Rectal smooth muscle tissue (tissue), 1 donor: Measurements from ENCODE around the gene GOPC.

Experiments used
- H3K27ac ChIP-seq: one replicate; pipeline ENCODE4 v1.7.0; 2013; ENCODE audit warnings: low read depth, low read length, inconsistent platforms
- H3K27me3 ChIP-seq: one replicate; pipeline ENCODE4 v1.7.0; 2013; ENCODE audit warnings: low read length; ENCODE audit not compliant: control insufficient read depth, insufficient read depth
- H3K36me3 ChIP-seq: one replicate; pipeline ENCODE4 v1.7.0; 2013; ENCODE audit warnings: low read length; ENCODE audit not compliant: control insufficient read depth, insufficient read depth
- H3K4me1 ChIP-seq: one replicate; pipeline ENCODE4 v1.7.0; 2013; ENCODE audit warnings: low read length; ENCODE audit not compliant: control insufficient read depth, insufficient read depth
- H3K4me3 ChIP-seq: one replicate; pipeline ENCODE4 v1.7.0; 2013; ENCODE audit warnings: low read length
- H3K9ac ChIP-seq: one replicate; pipeline ENCODE4 v1.7.0; 2013; ENCODE audit warnings: low read length

Gene GOPC

DNA sequence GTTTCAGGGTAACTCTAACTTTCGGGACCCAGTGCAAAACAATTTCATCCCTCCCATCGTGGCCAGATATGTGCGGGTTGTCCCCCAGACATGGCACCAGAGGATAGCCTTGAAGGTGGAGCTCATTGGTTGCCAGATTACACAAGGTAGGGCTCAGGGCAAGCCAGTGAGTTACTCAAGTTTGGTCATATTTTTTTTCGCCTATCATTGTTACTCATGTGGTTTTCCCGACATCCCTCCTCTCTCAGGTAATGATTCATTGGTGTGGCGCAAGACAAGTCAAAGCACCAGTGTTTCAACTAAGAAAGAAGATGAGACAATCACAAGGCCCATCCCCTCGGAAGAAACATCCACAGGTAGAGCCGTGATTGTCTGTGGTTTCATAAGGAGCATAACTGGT is 61.6 kb downstream of the GOPC start:
- Histone ChIP-seq H3K4me3 (no peak overlapping the region), H3K9ac (no peak overlapping the region), H3K36me3 (no peaks in the 10 kb centered on the region), H3K27me3 (no peaks in the 10 kb centered on the region), H3K27ac (no peak overlapping the region), H3K4me1 (no peaks in the 10 kb centered on the region)

DNA sequence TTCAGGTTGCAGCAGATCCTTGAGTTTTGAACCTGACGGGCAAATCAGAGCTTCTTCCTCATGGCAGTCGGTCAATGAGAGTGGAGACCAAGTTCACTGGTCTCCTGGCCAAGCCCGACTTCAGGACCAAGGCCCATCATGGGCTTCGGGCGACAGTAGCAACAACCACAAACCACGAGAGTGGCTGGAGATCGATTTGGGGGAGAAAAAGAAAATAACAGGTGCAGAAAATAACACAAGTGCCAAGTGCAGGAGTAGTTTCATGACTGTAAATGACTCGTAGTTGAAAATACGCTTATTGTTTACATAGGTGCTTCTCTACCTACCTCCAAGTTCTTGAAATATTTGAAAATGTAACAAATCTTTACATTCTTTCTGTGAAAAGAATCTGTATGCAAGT is 63.7 kb downstream of the GOPC start:
- H3K4me3 ChIP-seq: no peak overlapping the region
- H3K9ac ChIP-seq: no peak overlapping the region
- no peaks in the 10 kb centered on the region for H3K36me3 ChIP-seq
- H3K27ac ChIP-seq: no peak overlapping the region
- H3K27me3 ChIP-seq: no peaks in the 10 kb centered on the region
- no peaks in the 10 kb centered on the region for H3K4me1 ChIP-seq

DNA sequence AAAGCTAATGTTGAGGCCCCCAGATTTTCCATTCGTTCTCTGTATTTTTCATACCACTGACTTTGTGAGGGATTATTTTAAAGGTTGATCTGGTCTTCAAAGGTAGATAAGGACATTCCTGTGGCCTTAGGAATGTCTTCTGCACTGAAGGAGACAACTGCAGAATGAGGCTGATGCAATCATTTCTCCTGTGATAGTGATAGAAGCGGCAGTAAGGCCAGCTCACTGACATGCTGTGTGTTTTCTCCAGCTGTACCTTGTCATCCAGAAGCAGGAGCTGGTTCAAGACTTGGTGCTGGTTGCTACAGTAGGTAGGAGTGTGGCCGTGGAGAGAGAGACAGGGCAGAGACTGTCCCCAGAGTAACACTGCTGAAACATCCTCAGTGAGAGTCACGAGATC is 66.0 kb downstream of the GOPC start:
- Histone ChIP-seq H3K4me3 (no peak overlapping the region), H3K27me3 (no peaks in the 10 kb centered on the region), H3K4me1 (no peaks in the 10 kb centered on the region), H3K27ac (no peak overlapping the region), H3K9ac (no peak overlapping the region), H3K36me3 (no peaks in the 10 kb centered on the region)

DNA sequence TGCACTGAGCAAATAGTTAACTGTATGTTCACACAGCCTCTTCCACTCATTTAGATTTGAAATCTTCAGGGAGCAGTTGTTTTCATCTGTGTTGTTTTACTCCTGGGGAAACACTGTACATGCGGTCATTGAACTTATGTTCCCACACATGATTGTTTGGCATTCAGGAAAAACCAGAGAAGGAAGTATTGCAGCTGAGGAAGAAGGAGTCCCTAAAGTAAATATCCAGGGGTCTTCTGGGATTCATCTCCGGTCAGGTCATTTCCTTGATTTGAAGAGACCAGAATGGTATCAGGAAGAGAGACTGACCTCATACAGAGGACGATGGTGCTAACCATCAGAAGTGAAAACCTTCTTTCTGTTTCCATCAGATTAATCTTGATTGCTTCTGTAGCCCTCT is 67.3 kb downstream of the GOPC start:
- Histone ChIP-seq H3K4me3 (no peak overlapping the region), H3K27ac (no peak overlapping the region), H3K36me3 (no peaks in the 10 kb centered on the region)

DNA sequence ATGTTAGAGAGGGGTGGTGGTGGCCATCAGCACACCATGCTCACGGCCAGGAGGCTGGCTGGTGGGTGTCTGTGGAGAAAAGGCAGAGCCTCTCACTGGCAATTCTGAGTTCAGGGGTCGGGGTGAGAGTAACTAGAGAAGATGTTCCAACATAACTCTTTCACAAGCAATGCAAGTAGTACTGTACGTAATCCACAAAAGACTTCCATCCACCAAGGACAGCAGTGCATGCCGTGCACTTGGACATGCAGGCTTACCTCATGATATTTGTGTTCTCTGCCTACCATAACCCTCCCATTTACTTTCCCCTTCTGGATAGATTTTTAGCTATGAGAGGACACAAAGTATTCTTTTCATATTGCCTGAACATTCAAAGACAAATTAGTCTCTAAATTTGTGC is 68.5 kb downstream of the GOPC start:
- Histone ChIP-seq H3K27ac (no peak overlapping the region), H3K4me1 (no peaks in the 10 kb centered on the region), H3K36me3 (no peaks in the 10 kb centered on the region), H3K27me3 (no peaks in the 10 kb centered on the region), H3K4me3 (no peak overlapping the region), H3K9ac (no peak overlapping the region)

More for the DNA sequence above, 67.3 kb downstream of the GOPC start:
- no peaks in the 10 kb centered on the region for H3K4me1 ChIP-seq
- H3K9ac ChIP-seq: no peak overlapping the region
- no peaks in the 10 kb centered on the region for H3K27me3 ChIP-seq

DNA sequence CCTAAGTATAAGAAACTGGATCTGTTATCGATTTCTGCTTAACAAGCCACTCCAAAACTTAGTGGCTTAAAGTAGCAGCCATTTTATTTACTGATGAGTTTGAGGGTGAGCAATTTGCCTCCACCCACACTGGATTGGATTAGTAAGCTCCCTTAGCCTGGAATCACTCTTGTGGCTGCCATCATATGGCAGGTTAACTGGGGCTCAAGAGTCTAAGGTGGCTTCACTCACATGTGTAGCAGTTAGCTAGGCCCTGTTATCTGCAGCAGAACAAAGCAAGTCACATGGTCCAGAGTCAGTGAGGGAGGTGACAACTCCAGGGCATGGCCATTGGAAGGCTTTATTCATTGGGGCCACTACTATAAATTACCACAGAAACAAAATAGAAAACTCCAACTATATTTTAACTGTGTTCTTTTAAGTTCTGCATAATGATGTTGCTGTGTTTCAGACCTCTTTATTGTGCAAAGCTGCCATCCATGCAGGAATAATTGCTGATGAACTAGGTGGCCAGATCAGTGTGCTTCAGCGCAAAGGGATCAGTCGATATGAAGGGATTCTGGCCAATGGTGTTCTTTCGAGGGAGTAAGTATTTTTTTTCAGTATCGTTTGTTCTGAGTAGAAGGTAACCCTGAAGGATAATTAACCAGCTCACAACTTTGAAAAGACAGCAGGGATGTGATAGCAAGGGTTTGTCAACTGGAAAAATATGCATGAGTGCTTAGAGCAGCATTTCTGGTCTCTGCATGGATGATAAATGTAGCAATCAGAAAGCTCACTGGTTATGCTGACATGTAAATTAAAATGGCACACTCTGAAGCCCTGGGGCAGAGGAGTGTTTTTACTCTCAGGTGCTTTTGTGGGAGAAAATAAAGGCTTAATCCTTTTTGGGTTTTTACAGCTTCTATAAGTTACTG is 70.2 kb downstream of the GOPC start:
- no peak overlapping the region for H3K27ac ChIP-seq

DNA sequence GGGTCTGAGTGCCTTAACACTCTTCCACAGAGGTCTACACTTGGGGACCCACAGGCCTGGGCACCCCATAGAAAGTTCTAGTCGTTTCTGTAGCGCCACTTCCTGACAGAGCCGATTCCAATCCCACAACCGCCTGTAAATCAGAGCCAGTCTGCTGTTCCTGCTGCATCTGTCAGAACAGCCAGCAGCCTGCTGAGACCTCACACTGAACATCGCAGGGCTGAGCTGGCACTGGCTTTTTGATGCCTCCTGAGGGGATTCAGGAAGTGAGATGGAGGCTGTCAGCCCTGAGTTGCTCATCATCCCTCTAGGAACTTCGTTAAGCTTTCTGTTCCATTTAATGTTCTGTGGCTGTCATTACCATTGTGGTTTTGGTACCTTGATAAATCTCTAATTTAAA is 71.0 kb downstream of the GOPC start:
- Histone ChIP-seq H3K27ac (no peak overlapping the region), H3K4me3 (no peak overlapping the region), H3K27me3 (no peaks in the 10 kb centered on the region), H3K4me1 (no peaks in the 10 kb centered on the region), H3K36me3 (no peaks in the 10 kb centered on the region), H3K9ac (no peak overlapping the region)

More for the DNA sequence above, 70.2 kb downstream of the GOPC start:
- Histone ChIP-seq H3K4me3 (no peak overlapping the region), H3K36me3 (no peaks in the 10 kb centered on the region), H3K4me1 (no peaks in the 10 kb centered on the region), H3K27me3 (no peaks in the 10 kb centered on the region), H3K9ac (no peak overlapping the region)

DNA sequence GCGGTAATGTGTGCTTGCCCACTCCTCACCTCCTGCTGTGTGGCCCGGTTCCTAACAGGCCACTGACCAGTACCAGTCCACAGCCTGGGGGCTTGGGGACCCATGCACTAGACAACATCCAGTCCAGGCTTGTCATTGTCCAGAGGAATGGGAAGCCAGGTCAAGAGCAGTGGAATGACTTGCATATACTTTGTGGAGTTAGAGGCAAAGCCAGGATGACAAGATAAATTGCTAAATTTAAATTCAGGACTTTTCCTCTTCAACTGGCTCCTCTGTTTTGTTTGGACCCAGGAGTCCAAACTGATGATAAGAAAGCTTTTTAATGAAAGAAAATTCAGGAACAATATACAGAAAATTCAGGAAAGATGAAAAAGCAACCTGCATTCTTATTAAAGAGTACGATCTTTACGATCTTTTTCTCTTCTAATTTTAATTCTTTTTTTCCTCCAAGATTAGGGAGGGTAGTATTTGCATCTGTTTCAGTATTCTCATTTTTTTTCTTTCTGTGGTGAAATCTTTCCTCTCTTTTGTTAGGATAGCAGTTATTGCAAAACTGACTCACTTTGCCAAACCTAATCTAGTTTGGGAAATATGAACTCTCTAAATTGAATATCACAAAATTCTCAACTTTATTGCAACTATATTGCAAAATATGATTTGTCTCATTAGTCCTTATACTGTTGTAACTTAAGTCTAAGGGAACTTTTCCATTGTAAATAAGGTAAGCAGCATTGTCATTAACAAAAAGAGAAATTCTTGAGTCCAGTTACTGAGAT is 71.7 kb downstream of the GOPC start:
- no peak overlapping the region for H3K4me3 ChIP-seq
- no peaks in the 10 kb centered on the region for H3K4me1 ChIP-seq
- H3K27ac ChIP-seq: no peak overlapping the region
- H3K36me3 ChIP-seq: no peaks in the 10 kb centered on the region
- H3K9ac ChIP-seq: no peak overlapping the region
- no peaks in the 10 kb centered on the region for H3K27me3 ChIP-seq

DNA sequence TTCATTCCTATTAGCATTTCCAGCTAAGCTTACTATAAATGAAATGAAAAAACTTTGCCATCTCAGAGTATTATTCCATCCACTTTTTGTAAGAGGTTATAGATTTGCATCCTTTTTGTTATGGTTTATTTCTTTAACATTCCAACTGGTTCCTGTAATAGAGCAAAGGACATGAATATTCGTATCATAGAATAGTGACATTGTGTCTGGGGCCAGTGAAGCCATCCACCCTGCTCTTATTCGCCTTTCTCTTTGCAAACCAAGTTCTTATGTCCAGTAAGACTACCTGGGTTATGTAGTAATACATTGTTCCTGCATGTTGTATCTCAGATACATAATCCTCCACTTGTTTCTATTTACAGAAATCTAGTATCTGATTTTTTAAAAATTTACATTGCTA is 76.7 kb downstream of the GOPC start:
- Histone ChIP-seq H3K27me3 (no peaks in the 10 kb centered on the region), H3K4me1 (no peaks in the 10 kb centered on the region), H3K4me3 (no peak overlapping the region), H3K36me3 (no peaks in the 10 kb centered on the region), H3K9ac (no peak overlapping the region), H3K27ac (no peak overlapping the region)

DNA sequence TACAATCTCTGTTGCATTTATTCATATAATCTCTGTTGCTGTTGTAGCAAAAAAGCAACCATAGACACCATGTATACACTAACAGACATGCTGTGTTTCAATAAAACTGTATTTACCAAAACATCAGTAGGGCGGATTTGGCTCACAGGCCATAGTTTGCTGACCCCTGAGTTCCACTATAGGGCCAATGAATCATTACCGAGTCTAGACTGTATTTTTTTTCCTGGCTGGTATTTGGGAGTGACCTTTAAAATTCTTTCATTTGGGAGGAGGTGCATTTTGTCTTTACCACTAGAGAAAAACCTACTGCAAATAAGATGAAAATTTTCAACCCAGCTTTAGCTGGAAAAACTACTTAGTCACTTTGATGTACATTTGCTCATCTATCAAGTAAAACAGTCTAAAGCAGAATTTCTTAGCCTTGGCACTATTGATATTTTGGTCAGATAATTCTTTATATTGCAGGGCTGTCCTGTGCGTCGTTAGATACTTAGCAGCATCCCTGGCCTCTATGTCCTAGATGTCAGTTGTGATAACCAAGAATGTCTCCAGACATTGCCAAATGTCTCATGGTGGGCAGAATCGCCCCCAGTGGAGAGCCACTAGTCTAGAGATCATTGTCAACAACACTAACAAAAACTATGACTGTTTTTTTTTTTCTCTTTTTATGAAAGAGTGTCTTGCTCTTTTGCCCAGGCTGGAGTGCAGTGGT is 80.4 kb downstream of the GOPC start:
- Histone ChIP-seq H3K4me3 (no peak overlapping the region), H3K4me1 (no peaks in the 10 kb centered on the region), H3K27ac (no peak overlapping the region), H3K27me3 (no peaks in the 10 kb centered on the region), H3K36me3 (no peaks in the 10 kb centered on the region), H3K9ac (no peak overlapping the region)

DNA sequence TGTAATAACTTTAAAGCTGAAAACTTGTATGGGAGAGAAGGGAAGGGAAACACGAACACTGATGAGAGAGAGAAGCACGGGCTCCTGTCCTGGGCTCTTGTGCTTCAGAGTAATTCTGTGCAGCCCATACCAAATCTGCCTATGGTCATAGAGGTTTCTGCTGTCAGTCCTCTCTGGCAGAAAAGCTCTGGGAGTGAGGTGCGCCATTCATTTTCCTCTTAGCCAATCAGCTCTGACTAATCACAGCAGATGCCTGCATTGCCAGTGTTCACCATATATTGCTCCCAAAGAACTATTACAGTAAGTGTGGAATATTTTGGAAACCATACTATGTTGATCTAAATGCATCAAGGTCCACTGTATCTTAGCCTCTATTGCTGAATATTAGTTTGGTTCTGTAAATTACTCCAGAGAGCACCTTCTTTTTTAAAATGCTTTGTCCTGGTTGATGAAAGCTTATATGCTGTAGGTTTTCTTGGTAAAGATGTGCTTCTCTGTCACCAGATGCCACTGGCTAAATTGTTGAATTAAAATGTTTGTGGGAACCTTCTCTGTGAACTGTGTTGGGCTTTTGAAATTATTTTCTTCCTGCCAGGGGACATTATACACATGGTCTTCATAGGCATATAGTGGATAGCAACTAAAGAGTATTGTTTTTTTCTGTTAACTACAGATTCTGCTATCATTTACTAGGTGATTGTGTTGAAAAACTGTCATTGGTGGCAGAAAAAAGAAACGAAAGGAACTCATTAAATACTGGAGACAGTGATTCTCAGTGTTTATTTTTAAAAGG is 81.5 kb downstream of the GOPC start:
- Histone ChIP-seq H3K4me3 (no peak overlapping the region), H3K36me3 (no peaks in the 10 kb centered on the region), H3K4me1 (no peaks in the 10 kb centered on the region), H3K9ac (no peak overlapping the region), H3K27ac (no peak overlapping the region), H3K27me3 (no peaks in the 10 kb centered on the region)

DNA sequence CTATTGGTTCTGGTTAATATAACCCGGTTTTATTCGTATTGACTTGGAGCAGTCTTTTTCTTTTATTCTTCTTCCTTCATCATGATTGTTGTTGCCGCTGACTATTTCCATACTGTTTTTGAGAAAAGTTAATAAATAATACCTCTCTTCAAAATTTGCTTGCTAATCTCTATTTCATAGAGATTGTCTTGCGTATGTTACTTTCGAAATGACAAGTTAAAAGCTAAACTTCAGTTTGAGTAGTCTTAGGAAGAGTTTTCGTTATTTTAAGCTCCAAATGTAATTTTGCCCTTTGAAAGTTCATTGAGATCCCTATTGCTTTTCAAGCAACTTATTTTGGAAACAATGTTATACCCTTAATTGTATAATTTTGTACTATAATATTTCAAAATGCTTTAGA is 83.4 kb downstream of the GOPC start:
- H3K27ac ChIP-seq: no peak overlapping the region
- no peaks in the 10 kb centered on the region for H3K27me3 ChIP-seq
- no peaks in the 10 kb centered on the region for H3K36me3 ChIP-seq
- H3K9ac ChIP-seq: no peak overlapping the region
- H3K4me3 ChIP-seq: no peak overlapping the region
- H3K4me1 ChIP-seq: no peaks in the 10 kb centered on the region
